WI38 (cell line): ENCODE results near the gene HEXA.
A peak's percentile ranks its signal among the peaks of the same experiment; 100 is the strongest.

Source experiments
- H3K4me3 ChIP-seq: 2 replicates; pipeline ENCODE4 v1.5.1; 2011; ENCODE audit warnings: low read depth, mild to moderate bottlenecking, control low read depth, low read length
- TF ChIP-seq, protein P1 (sequence below): IDR thresholded peaks from 2 replicates; pipeline ENCODE4 v1.5.1; 2012; ENCODE audit warnings: low read depth, mild to moderate bottlenecking, control low read depth, low read length

The HEXA gene

DNA sequence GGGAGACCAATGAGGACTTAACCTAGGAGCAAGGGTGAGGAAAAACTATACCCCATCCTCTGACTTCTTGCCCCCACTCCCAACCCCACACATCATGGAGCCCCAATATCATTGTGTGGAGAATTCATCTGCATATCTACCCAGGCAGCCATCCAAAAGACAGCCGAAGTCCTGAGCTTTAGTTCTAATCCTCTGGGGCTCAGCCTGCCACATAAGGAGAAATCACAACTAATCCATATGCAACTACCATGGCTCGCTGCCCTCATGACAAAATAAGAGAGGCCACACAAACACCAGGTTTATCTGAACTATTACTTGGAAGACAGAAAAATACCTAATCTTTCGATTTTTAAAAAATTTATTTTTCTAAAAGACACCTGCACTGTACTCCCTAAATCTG lies 17.7 kb downstream of the HEXA start:
- TF ChIP-seq, protein P1, sequence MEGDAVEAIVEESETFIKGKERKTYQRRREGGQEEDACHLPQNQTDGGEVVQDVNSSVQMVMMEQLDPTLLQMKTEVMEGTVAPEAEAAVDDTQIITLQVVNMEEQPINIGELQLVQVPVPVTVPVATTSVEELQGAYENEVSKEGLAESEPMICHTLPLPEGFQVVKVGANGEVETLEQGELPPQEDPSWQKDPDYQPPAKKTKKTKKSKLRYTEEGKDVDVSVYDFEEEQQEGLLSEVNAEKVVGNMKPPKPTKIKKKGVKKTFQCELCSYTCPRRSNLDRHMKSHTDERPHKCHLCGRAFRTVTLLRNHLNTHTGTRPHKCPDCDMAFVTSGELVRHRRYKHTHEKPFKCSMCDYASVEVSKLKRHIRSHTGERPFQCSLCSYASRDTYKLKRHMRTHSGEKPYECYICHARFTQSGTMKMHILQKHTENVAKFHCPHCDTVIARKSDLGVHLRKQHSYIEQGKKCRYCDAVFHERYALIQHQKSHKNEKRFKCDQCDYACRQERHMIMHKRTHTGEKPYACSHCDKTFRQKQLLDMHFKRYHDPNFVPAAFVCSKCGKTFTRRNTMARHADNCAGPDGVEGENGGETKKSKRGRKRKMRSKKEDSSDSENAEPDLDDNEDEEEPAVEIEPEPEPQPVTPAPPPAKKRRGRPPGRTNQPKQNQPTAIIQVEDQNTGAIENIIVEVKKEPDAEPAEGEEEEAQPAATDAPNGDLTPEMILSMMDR: no peak

GRCh38 chr15:72354496-72354895 lies 21.3 kb downstream of the HEXA start:
- TF ChIP-seq, protein P1: no peak
- no peak overlapping the region for H3K4me3 ChIP-seq

More for the DNA sequence above, 17.7 kb downstream of the HEXA start:
- H3K4me3 ChIP-seq: no peak overlapping the region

GRCh38 chr15:72353266-72353665 lies 22.5 kb downstream of the HEXA start:
- TF ChIP-seq, protein P1: no peak
- no peak overlapping the region for H3K4me3 ChIP-seq

DNA sequence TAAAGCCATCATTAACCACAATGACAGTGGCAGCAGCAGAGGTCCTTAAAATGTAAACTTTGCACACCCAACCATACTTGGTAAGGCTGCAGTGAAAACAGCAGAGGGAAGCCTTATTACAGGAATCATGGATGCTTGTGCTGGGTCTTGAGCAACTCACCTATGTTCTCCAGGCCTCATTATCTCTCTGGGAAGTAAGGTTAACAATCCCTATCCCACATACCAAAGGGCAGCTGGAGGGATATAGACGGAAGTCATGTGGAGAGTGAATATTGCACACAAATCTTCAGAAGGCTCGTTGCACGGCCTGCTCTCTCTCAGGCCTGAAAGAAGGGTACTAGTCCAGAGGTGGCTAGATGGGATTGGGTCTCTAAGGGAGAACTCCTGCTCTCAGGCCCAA lies 30.0 kb downstream of the HEXA start:
- H3K4me3 ChIP-seq: no peak overlapping the region
- TF ChIP-seq, protein P1: no peak

GRCh38 chr15:72345280-72345679 lies 30.5 kb downstream of the HEXA start:
- TF ChIP-seq, protein P1: no peak
- no peak overlapping the region for H3K4me3 ChIP-seq

DNA sequence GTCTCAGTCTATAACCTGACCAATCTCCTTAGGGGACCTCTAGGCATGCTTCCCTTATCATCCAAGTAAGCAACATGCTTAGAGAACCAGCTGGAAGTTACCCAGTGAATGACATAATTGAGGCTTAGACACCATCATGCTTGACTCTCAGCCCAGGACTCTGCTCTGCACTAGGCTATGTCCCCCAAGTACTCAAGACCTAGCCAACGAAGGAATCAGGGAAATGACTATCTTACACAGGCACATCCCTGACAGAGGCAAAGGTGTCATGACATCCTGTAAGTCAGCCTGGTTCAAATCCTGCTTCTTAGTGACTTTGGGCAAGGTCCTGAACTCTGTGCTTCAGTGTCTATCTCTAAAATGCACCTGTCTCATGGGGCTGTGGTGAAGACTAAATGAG lies 31.2 kb downstream of the HEXA start:
- no peak overlapping the region for H3K4me3 ChIP-seq
- TF ChIP-seq, protein P1: no peak

DNA sequence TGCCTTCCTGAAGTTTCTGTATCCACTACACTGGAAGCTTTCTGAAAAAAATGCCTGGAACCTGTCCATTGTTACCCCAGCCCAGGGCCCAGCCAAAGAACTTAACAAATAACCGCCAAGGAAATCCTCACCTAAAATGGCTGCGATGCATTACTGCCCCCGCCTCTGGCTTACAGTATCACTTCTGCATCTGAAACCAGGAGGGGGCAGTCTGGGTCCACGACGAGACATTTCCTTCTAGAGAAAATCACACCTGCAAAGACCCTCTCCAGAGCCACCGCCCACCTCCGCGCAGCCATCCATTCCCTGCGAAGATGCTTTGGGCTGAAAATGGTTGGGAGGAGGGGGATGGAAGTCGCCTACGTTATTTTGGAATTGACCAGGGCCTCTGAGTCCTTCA lies 33.4 kb downstream of the HEXA start:
- H3K4me3 ChIP-seq: no peak overlapping the region
- TF ChIP-seq, protein P1: peak; percentile 41; the same call in 1 of the 2 replicates
